Right atrium auricular region (tissue), 2 donors: ENCODE data around the gene TMCO4. TPM values are rescaled to one million over a fixed set of nuclear protein-coding genes. Genes with fewer than 3 reads are reported as not detected.

Source experiments
- DNase-seq: peaks from one replicate; pipeline ENCODE4 v3.0.0-alpha.2; 2019; ENCODE audit warnings: low spot score
- H3K27ac ChIP-seq, 2 donors: fragments of 200-600 bp; sonication (generic); 1 replicate in 1 of 2; 2 replicates in 1 of 2; pipeline ENCODE4 v1.5.1; 2016 to 2019
- H3K27me3 ChIP-seq, 2 donors: fragments of 200-600 bp; sonication (generic); one replicate each; pipeline versions ENCODE4 v1.5.1 to v1.6.0; 2017 to 2019
- H3K36me3 ChIP-seq: fragments of 200-600 bp; sonication (generic); one replicate; pipeline ENCODE4 v1.5.1; 2016
- H3K4me1 ChIP-seq, 2 donors: fragments of 200-600 bp; sonication (generic); one replicate each; pipeline versions ENCODE4 v1.5.1 to v1.6.0; 2017 to 2019
- H3K4me3 ChIP-seq, 2 donors: fragments of 200-600 bp; sonication (generic); 1 replicate in 1 of 2; 2 replicates in 1 of 2; pipeline ENCODE4 v1.5.1; 2017 to 2019; ENCODE audit warnings: mild to moderate bottlenecking in 1 of 2, moderate library complexity in 1 of 2
- H3K9me3 ChIP-seq, 2 donors: fragments of 200-600 bp; sonication (generic); one replicate each; pipeline ENCODE4 v1.5.1; 2019
- CTCF ChIP-seq, 2 donors: fragments of 200-600 bp; sonication (generic); IDR thresholded peaks; one replicate each; pipeline ENCODE4 v1.5.1; 2019; ENCODE audit warnings: antibody characterized with exemption in 2 of 2
- total RNA-seq, 2 donors: library from RNA; depleted of rRNA; stranded (reverse); fragments of >200 nt; gene quantifications; one replicate each; pipeline ENCODE4 v1.1.0, GENCODE V29; 2016

Gene TMCO4
- total RNA-seq, 2 donors from 2014 or later, result 5.7 to 10.7 TPM

GRCh38 chr1:19665496-19666465 lies 133.9 kb downstream of the TMCO4 start:
- TF ChIP-seq CTCF (IDR thresholded peaks at IDR 0.05), result no peak
- no peaks in the 10 kb centered on the region for H3K36me3 ChIP-seq
- DNase-seq, result no peak
- H3K4me1 ChIP-seq, result peaks cover 0 to 16% of the 10 kb centered on the region in 2 donors
- peak overlapping the region in 1 of 2 donors; percentile 43 for H3K4me3 ChIP-seq
- peaks cover 11 to 25% of the 10 kb centered on the region in 2 donors for H3K27me3 ChIP-seq
- no peak overlapping the region for H3K27ac ChIP-seq
- H3K9me3 ChIP-seq, result no peaks in the 10 kb centered on the region

- Histone ChIP-seq H3K9me3 (no peaks in the 10 kb centered on the region), H3K4me3 (peak overlapping the region in 1 of 2 donors; percentile 43), H3K4me1 (peaks cover 0 to 16% of the 10 kb centered on the region in 2 donors), H3K27ac (no peak overlapping the region), H3K36me3 (no peaks in the 10 kb centered on the region), H3K27me3 (peaks cover 11 to 25% of the 10 kb centered on the region in 2 donors)
- DNase-seq, result no peak
- TF ChIP-seq CTCF (IDR thresholded peaks at IDR 0.05), result no peak
Measured at GRCh38 chr1:19665186-19665495, 134.6 kb downstream of the TMCO4 start.

GRCh38 chr1:19664453-19665185 lies 135.1 kb downstream of the TMCO4 start, which contains the start of gene HTR6:
Gene HTR6 (plus strand): TSS chr1:19664875. CDS start chr1:19665754, 879 bp downstream.
- H3K27ac ChIP-seq, result no peak within 1 kb of the TSS
- TF ChIP-seq CTCF (IDR thresholded peaks at IDR 0.05), result no peak
- H3K27me3 ChIP-seq, result peaks cover 11 to 25% of the 10 kb centered on the region in 2 donors
- H3K36me3 ChIP-seq, result no peaks in the 10 kb centered on the region
- H3K9me3 ChIP-seq, result no peaks in the 10 kb centered on the region
- H3K4me1 ChIP-seq, result peaks cover 0 to 19% of the 10 kb centered on the region in 2 donors
- peak within 1 kb of the TSS in 1 of 2 donors; percentile 43 for H3K4me3 ChIP-seq
- DNase-seq, result no peak

- peaks cover 10% of the 10 kb centered on the region for H3K36me3 ChIP-seq
- DNase-seq, result no peak
- TF ChIP-seq CTCF (IDR thresholded peaks at IDR 0.05), result no peak
- no peak overlapping the region for H3K27ac ChIP-seq
- H3K4me1 ChIP-seq, result peaks cover 0 to 21% of the 10 kb centered on the region in 2 donors
- H3K9me3 ChIP-seq, result no peaks in the 10 kb centered on the region
- H3K27me3 ChIP-seq, result peaks cover 11 to 25% of the 10 kb centered on the region in 2 donors
- no peak overlapping the region for H3K4me3 ChIP-seq
Measured at GRCh38 chr1:19662313-19662712, 137.4 kb downstream of the TMCO4 start.

- H3K4me1 ChIP-seq, result peaks cover 0 to 21% of the 10 kb centered on the region in 2 donors
- peaks cover 10% of the 10 kb centered on the region for H3K36me3 ChIP-seq
- H3K9me3 ChIP-seq, result no peaks in the 10 kb centered on the region
- H3K4me3 ChIP-seq, result no peak overlapping the region
- peaks cover 11 to 25% of the 10 kb centered on the region in 2 donors for H3K27me3 ChIP-seq
- no peak overlapping the region for H3K27ac ChIP-seq
- no peak for DNase-seq
- peak; percentile 70 to 85 for TF ChIP-seq CTCF (IDR thresholded peaks at IDR 0.05)
Measured at GRCh38 chr1:19661721-19662228, 137.9 kb downstream of the TMCO4 start.
